ENCODE results near the gene NYAP2. TPM values are rescaled to one million over a fixed set of nuclear protein-coding genes. Genes with fewer than 3 reads are reported as not detected.

Gene NYAP2
- total RNA-seq, 3 donors from 2014 or later: 0.09 TPM; not detected in 1

GRCh38 chr2:225573603-225574002 lies 174.1 kb downstream of the NYAP2 start:
- ATAC-seq: no peak
- no peaks in the 10 kb centered on the region for H3K36me3 ChIP-seq (ENCODE audit: low read depth)
- no peaks in the 10 kb centered on the region for H3K4me1 ChIP-seq (ENCODE audit: low read depth)
- no peak for DNase-seq
- intact Hi-C loops (cut with DNase I, micrococcal nuclease): no loop called here
- no peak overlapping the region for H3K4me3 ChIP-seq
- H3K9me3 ChIP-seq: no peaks in the 10 kb centered on the region
- TF ChIP-seq CTCF (IDR thresholded peaks at IDR 0.05): no peak

- no peak overlapping the region for H3K4me3 ChIP-seq
- intact Hi-C loops (cut with DNase I, micrococcal nuclease): no loop called here
- H3K9me3 ChIP-seq: no peaks in the 10 kb centered on the region
- no peaks in the 10 kb centered on the region for H3K36me3 ChIP-seq (ENCODE audit: low read depth)
- ATAC-seq (no peak), DNase-seq (no peak)
- no peaks in the 10 kb centered on the region for H3K4me1 ChIP-seq (ENCODE audit: low read depth)
- no peak for TF ChIP-seq CTCF (IDR thresholded peaks at IDR 0.05)
These were observed 175.2 kb downstream of the NYAP2 start for GRCh38 chr2:225574582-225575138.

- TF ChIP-seq CTCF (IDR thresholded peaks at IDR 0.05): no peak
- DNase-seq: no peak
- Histone ChIP-seq H3K4me1 (ENCODE audit: low read depth) (no peaks in the 10 kb centered on the region), H3K4me3 (no peak overlapping the region), H3K9me3 (no peaks in the 10 kb centered on the region), H3K36me3 (ENCODE audit: low read depth) (no peaks in the 10 kb centered on the region)
- no peak for ATAC-seq
- intact Hi-C loops (cut with DNase I, micrococcal nuclease): no loop called here
These were observed 181.6 kb downstream of the NYAP2 start for GRCh38 chr2:225581135-225581534.

GRCh38 chr2:225581906-225582305 lies 182.4 kb downstream of the NYAP2 start:
- ATAC-seq (no peak), DNase-seq (no peak)
- TF ChIP-seq CTCF (IDR thresholded peaks at IDR 0.05): no peak
- Histone ChIP-seq H3K9me3 (no peaks in the 10 kb centered on the region), H3K4me1 (ENCODE audit: low read depth) (no peaks in the 10 kb centered on the region), H3K4me3 (no peak overlapping the region), H3K36me3 (ENCODE audit: low read depth) (no peaks in the 10 kb centered on the region)
- intact Hi-C loops (cut with DNase I, micrococcal nuclease): no loop called here

GRCh38 chr2:225582355-225583116 lies 183.0 kb downstream of the NYAP2 start:
- Histone ChIP-seq H3K9me3 (no peaks in the 10 kb centered on the region), H3K4me1 (ENCODE audit: low read depth) (no peaks in the 10 kb centered on the region), H3K36me3 (ENCODE audit: low read depth) (no peaks in the 10 kb centered on the region), H3K4me3 (no peak overlapping the region)
- peak in 1 of 3 donors; percentile 46 for DNase-seq
- TF ChIP-seq CTCF (IDR thresholded peaks at IDR 0.05): no peak
- no peak for ATAC-seq
- intact Hi-C loops (cut with DNase I, micrococcal nuclease): no loop called here
